ENCODE results near the gene KLHL40.

GRCh38 chr3:42651248-42652091 is 33.9 kb upstream of the KLHL40 start:
- TF ChIP-seq CTCF (IDR thresholded peaks at IDR 0.05), result no peak
- no peak for TF ChIP-seq SMC3 (IDR thresholded peaks at IDR 0.05)
- no peak for TF ChIP-seq HMGXB4 (CRISPR knock-in tag; IDR thresholded peaks at IDR 0.05; ENCODE audit: borderline replicate concordance)
- TF ChIP-seq POLR2A (IDR thresholded peaks at IDR 0.05; ENCODE audit: low read length), result no peak
- TF ChIP-seq NR3C1 (IDR thresholded peaks at IDR 0.05), result no peak
- no peak for TF ChIP-seq ESRRA (IDR thresholded peaks at IDR 0.05; ENCODE audit: borderline replicate concordance, low read length)
- TF ChIP-seq FOSL2 (IDR thresholded peaks at IDR 0.05), result no peak
- TF ChIP-seq FOSL2 (CRISPR knock-in tag; IDR thresholded peaks at IDR 0.05), result no peak
- no peak for TF ChIP-seq KDM1A (IDR thresholded peaks at IDR 0.05; ENCODE audit: low read depth)

Data from A549 (cell line).